ELF-1 (cell line): Measurements from ENCODE around the gene NDUFAB1.
A peak's percentile ranks its signal among the peaks of the same experiment; 100 is the strongest.
"Not testable (repeated sequence)": the region's sequence is repeated elsewhere in the genome, so short reads cannot be mapped to it uniquely, and the experiment has no call there.

Experiments
- DNase-seq: peaks from one replicate; pipeline ENCODE4 v3.0.0-alpha.2; 2016; ENCODE audit warnings: low read depth, low spot score

Gene NDUFAB1

DNA sequence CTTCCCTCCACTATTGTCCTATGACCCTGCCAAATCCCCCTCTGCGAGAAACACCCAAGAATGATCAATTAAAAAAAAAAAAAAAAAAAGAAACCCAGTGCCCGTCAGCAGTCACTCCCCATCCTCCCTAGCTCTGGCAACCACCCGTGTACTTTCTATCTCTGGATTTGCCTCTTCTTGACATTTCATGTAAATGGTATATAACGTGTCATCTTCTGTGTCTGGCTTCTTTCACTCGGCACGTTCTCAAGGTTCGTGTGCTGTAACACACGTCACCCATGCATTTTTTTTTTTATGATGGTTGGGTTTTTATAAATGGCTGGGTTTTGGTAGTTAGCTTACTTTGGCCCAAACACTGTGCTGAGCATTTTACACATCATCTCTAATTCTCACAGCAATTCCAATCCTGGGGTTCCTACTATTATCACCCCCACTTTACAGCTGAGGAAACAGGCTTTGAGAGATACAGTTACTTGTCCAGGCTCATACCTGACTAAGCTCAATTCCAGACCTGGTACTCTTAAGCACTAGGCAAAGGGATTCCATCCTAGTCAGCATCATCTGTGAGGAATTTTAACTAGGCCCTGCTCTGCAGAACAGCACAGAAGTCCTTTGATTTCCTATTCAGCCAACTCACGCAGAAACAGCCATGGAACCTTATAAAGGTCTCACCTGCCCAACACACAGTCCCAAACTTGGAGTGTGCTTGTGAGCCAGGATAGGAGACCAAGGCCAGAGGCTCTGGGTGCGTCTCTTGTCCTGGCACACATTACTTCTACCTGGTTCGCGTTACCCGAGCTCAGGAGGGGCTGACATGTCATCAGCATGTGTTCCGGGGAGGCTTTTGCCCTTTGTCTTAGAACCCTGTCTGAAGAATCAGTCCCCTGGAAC, 11.7 kb downstream of the NDUFAB1 start:
- DNase-seq: peak; percentile 11

DNA sequence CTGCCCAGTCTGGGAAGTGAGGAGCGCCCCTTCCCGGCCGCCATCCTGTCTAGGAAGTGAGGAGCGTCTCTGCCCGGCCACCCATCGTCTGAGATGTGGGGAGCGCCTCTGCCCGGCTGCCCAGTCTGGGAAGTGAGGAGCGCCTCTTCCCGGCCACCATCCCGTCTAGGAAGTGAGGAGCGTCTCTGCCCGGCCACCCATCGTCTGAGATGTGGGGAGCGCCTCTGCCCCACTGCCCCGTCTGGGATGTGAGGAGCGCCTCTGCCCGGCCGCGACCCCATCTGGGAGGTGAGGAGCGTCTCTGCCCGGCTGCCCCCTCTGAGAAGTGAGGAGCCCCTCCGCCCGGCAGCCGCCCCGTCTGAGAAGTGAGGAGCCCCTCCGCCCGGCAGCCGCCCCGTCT, 12.8 kb downstream of the NDUFAB1 start:
- not testable (repeated sequence) for DNase-seq

DNA sequence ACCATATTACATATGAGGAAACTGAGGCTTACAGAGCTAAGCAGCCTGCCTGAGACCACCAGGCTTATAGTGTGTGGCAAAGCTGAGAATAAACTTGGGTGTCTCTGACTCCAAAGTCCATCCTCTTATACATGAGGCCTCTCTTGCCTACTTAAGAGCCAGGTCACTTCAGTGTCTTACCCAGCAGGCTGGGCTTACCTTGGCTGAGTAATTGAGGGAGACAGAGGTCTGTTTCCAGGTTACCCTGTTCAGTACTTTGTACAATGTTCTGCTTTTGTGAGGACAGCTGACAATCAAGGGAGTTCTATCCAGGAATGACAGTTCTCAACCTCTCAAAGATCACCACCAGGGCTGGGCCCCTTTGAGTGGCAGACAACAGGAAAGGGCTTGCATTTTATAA, 14.4 kb downstream of the NDUFAB1 start:
- no peak for DNase-seq

DNA sequence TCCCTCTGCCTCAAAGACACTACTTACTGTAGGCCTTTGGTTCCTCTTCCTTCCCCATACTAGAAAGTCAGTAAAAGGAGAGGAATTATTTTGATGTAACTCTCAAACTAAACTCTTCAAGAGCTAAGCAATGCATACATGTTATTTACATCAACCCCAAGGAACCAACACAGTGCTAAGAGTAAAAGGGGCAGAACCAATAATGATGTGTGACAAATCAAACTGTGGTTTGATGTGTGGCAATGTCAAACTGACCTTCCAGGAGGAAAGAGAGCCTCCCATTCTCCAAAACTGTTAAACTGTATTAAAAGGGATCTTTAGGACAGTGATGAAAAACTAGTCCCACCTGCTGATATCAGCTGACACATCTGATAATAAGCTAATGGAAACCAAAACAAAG, 15.7 kb downstream of the NDUFAB1 start:
- DNase-seq: no peak

DNA sequence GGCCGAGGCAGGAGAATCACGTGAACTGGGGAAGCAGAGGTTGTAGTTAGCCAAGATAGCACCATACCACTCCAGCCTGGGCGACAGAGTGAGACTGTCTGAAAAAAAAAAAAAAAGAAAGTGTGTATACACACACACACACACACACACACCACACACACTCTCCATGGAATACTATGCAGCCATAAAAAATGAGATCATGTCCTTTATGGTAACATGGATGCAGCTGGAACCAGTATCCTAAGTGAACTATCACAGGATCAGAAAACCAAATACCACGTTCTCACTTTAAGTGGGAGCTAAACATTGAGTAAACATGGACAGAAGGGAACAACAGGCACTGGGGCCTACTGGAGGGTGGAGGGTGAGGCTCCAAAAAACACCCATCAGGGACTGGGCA, 16.7 kb downstream of the NDUFAB1 start:
- no peak for DNase-seq

DNA sequence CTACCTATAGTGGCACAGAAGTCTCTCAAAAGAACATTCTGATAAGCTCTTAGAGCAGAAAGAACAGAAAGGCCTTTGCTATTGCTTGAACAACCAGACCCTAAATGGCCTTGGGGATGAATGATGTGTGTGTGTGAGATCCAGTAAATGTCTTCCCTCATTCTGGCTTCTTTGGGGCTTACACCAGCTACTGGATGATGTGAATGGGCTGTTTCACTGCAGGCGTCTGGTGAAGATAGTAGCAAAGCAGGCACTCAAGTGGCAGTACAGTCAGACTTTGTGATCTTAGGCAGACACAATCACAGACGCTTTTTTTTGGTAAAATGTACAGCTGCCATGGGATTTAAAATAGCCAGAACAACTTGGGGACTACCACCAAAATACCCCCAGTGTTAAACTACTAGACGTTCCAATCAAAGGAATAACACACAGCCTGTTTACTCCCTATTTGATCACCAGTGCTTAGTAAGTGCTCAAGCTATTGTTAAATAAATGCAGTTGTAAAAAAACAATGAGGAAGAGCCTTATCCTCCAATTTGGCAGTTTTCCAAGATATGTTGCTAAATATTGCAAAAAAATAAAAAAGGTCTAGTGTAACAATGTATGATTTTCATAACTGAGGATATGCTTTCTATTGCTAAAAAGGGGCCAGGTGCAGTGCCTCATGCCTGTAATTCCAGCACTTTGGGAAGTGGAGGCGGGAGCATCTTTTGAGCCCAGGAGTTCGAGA, 17.9 kb downstream of the NDUFAB1 start:
- peak; percentile 18 for DNase-seq

DNA sequence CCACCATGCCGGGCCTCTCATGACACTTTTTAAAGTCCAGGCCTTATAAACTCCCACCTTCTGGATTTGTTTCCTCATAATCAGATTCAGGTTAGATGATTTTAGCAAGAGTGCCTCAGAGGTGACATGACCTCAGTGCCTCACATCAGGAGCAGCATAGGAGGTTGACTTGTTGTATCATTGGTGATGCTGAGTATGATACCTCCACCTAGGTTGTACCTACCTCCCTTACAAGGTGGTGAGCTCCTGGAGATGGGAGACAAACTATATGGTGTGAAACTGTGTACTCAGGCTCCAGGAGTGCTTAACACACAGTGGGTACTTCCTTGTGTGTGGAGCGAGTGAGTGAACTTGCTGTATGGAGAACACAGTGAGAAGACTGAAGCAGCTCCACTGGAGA, 18.6 kb downstream of the NDUFAB1 start:
- DNase-seq: no peak

DNA sequence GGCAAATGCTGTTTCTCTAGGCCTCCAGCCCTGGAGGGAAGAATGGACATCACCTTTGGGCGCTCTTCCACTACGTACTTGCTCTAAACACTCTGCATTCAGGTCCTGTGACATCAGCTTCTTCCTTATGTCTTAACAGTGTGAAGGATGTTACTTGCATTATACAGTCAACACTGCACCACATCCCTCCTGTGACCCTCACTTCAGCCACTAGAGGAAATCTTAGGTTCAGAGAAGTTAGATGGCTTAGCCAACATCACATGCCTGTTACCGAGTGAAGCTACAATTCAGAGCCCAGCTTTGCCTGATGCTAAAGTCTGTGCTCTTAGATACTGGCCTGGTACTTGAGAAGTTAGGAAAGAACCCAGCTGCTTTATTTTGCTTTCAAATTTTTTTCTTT, 20.3 kb downstream of the NDUFAB1 start:
- no peak for DNase-seq

DNA sequence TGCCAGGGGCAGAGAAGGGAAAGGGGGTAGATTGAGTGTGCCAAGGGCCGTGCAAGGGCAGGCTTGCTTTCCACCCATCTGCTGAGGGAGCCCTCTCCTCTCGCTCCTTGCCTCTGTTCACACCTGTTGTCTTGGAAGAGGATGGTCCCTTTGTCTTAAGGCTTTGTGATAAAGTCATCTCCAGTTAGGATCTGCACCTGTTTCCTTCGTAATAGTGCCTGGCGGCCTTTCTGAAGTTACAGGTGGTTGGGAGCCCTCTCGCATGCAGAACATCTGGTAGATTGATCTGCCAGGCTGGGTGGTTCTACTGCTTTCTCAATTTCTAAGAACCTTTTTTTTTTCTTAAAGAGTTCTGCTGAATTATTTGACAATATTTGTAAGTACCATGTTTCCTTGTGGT, 22.3 kb downstream of the NDUFAB1 start:
- no peak for DNase-seq

DNA sequence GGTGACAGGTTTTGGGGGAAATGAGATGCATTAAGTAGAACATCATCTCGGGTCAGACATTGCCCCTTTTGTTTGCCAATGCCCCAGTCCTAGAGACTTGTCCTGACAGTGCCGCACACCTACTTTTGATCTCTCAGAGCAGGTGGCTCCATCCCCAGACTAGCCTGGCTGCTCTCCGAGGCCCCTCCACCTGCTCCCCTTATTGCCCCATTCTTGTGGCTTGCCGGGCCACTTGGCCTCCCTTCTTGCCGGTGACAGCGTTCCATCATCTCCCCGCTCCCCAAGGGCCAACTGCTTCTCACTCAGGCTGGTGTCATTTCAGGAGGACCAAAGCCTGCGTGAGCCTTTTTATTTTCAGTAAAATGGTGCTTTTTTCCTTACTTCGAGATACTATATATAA, 23.7 kb downstream of the NDUFAB1 start:
- DNase-seq: no peak

DNA sequence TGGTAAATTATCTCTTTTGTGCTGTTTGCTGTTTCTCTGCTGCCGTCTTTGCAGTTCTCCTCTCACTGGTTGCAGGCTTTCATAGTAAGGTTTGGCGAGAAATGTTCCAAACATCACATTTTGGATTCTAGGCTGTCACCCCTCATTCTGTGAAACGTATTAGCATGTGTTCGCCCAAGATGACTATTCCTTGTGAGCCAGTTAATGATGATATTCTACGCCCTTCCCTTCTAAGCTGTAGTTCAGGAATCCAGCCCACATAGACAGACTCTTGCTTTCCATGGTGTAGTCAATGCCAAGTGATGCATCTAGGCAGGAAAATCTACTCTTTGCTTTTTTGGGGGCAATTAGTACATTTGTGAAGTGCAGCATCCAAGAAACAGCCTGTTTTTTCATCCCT, 24.2 kb downstream of the NDUFAB1 start:
- no peak for DNase-seq

DNA sequence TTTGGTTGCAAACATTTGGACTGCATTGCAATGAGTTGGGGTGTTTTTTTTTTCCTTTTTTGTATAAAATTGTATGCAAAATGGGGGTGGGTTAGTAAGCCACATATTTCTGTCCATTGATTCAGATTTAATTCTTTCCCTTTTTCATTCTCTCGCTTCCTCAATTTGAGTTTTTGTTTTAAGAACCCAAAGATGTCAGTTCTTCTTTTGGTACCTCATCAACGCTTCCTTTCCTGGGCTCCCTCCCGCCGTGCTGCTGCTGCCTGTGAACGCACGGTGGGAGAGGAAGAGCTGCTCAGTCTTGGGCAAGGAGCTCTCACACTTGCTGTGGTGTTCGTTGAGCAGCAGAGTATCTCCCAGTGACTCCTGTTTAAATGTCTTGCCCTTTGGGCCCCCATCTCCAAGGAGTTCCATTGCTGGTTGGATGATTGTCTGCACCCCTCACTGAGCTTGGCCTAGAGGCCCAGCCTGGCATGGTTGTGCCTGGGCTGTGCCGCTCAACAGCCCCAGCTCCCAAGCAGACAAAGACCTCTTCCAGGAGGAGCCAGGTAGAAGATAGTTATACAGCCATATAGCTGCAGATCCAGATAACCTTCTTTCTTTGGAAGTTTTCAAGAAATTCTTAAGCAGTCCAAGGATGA, 25.0 kb downstream of the NDUFAB1 start:
- DNase-seq: no peak

DNA sequence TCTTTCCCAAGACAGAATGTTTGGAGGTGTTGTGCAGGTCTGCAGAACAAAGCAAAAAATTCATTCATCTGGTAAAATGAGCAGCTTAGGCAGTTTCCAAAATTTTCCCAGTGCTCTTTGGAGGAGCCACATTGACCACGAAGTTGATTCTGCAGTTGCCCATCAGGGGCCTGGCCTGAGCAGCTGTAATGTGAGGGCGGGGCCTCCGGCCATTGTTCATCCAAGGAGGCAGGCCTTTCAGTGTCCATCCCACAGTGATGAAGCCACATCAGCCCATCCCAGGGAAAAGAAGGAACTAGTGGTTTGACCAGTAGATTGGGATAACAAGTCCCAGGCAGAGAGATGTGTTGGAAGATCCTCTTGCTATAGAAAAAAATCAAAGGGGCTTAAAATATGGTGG, 28.5 kb downstream of the NDUFAB1 start:
- no peak for DNase-seq

DNA sequence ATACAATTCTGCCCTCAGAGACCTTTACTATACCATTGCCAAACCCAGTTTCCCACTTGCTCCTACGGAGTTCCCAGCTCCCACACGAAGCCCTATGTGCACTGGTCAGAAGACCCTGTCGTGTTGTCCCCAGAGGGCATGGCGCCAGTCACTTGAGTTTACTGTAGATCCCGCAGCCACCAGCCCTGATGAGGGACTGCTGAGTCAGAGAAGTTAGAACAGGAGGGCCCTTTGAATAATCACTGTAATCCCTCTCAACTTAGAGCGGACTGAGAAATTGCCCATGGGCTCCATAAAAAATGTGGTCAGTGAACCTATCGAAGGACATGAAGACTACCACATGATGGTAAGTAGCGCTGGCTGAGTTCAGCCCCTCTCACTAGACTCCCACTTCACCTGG, 29.4 kb downstream of the NDUFAB1 start:
- DNase-seq: no peak

DNA sequence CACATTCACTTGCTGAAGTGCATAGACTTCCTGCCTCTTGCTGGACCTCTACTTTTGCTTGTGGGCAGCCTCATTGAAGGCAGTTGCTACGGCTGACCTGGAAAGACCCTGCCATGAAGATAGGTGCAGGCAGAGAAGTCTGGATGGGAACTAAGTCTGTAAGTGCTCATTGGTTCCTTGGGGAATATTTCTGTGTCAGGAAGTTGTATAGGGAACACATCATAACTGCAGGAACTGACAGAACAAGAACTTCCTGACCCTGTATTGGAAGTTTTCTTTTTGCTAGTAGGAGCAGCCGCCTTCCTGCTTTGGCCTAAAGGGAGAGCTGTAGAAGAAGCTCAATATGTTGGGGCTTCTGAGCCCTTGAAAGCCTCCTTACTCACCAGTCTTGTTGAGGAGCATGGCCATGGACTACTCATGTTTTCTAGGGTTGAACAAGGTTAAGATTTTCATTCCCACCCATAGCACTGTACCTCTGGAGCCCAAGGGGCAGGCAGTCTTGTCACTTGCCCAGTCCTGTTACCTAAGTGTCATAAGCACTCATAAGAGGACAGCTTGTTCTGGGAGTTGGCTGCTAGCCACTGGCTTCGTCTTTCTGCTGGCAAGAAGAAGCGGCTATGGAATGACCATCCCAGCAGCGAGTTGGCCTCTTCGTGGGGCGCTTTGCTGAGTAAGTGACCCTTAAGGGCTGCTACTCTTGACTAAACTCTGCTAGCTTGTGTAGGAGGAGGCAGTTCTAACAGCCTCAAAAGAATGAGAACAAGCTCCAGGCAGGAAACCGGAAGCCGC, 31.3 kb downstream of the NDUFAB1 start:
- no peak for DNase-seq

DNA sequence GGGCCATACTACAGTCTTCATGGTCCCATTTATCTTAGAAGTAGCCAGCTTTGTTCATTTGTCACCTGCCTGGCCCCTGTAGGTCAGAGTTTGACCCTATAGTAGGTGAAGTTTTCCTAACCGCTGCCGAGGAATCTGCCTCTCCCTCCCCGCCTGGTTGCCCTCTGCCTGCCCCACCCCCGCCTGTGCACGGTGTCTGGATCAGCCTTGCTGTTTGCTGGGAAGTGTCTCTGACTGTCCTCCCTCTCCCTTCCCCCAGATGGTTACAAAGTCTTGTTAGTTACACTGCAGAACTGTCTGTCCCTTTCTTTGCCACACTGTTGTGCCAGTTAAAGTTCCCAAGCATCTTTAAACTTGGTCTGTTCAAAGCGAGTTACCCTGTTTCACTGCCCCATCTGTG, 32.9 kb downstream of the NDUFAB1 start:
- no peak for DNase-seq

DNA sequence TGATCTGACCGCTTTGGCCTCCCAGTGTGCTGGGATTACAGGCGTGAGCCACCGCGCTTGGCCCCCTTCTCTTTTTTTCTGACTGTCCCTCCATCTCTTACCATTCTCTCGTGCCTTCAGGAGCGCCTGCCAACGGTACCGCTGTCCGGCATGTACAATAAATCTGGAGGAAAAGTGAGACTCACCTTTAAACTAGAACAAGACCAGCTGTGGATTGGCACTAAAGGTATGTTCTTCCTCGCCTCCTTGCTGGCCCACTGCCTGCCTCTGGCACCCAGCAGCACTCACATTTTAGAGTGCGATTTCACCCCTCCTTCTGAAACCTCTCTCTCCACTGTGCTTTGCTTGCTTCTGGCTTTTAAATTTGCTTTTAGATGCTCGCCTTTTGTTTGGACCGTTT, 33.6 kb downstream of the NDUFAB1 start:
- DNase-seq: no peak

DNA sequence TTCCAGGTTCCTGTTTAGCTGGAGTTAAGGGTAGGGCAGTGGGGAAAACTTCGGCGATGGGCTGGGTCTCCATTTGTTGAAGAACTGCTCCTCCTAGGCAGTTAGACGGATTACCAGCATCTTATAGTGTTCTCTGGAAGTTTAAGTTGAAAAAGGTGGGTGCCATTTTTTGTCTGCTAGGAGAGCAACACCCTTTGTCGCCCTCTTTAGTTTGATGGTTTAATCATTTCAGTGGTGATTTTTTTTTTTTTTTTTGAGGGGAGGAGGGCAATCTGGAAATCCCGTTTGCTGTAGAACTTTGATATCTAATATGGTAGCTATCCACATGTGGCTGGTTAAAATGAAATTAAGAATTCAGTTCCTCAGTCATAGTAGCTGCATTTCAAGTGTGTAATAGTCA, 34.5 kb downstream of the NDUFAB1 start:
- DNase-seq: no peak

DNA sequence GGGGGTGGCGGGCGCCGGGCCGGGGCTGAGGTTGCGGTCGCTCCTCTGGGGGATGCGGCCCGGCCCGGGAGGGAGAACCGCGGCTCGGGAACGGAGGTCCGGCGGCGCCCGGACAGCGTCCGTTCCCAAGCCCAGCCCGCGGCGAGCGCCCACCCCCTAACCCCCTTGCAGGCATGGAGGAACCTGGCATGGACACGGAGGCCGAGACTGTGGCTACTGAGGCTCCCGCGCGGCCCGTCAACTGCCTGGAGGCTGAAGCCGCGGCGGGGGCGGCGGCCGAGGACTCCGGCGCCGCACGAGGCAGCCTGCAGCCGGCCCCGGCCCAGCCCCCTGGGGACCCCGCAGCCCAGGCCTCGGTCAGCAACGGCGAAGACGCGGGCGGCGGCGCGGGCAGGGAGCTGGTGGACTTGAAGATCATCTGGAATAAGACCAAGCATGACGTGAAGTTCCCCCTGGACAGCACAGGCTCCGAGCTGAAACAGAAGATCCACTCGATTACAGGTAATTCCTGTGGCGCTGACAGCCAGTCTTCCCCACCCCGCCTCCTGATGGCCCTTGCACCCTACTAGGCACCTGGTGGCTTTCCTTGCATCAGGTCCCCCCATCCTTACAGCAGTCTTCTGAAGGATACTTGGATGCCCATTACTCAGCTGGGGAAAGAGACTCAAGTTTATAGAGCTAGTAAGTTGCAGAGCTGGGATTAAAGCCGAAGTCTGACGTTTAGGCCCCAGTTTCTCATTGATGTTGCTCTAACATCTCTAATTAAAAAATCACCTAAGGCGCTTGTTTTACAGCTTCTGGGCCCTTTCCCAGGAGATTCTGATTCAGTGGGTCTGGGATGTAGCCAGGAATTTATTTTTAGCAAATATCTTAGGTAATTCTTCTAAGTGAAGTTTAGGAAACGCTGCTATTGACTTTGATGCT, 38.1 kb downstream of the NDUFAB1 start:
- no peak for DNase-seq

DNA sequence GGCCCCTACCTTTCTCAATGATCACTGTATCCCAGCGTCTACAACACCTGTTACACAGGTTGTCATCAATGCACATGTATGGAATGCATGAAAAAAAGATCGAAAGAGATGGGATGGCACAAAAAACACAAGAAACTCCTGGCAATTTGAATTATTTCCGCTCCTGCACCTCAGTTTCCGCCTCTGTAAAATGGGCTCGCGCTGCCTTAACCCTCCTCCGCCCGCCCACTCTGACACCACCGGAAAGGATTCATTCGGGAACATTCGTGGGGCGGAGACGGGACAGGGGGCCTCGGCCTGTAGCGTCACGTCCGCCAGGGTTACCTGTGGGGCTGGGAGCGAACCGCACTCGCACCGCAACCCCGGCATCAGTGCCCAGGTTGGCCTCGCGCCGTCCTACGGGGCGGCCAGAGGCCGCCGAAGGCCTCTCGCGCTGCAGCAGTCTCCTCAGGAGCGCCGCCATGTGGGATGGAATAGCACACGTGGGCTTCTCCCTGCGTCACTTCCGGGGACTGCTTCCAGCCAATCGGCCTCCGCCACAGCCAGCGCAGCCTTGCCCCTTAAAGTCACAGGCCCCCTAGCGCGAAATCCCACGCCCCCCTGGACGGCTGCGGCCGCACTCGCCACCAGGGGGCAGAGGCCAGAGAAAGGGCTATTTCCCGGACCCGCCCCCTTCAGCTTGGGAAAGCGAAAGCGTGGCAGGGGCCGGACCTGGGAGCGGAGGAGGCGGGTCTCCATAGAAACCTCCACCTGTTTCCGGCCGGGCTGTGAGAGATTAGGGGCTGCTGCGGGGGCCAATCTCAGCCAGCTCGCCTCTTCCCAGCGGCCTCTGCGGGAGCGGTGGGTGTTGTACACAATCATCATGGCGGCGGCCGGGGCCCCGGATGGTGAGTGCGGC, 39.0 kb downstream of the NDUFAB1 start, which contains the start of the genes EARS2 and UBFD1:
Gene EARS2 (minus strand): TSS at position 470 of the 898 bp plus-strand sequence. CDS start 7 bp downstream, at position 463.
Gene UBFD1 (plus strand): TSS at position 847 of the 898 bp plus-strand sequence. CDS start 16 bp downstream, at position 863.
- peak; percentile 100 for DNase-seq
